T-helper 2 cell treated with Interferon-gamma antibody and Interleukin-4, amounts not matched to agents 100 ng/mL and 5 ng/mL, for 36 hours (primary cell): ENCODE data around the gene UCMA. TPM values are rescaled to one million over a fixed set of nuclear protein-coding genes. Genes with fewer than 3 reads are reported as not detected.
"Not testable (repeated sequence)": the region's sequence is repeated elsewhere in the genome, so short reads cannot be mapped to it uniquely, and the experiment has no call there.

ENCODE experiments used
- intact Hi-C: fragments of 100-400 bp; cut with micrococcal nuclease; formaldehyde crosslinking; loops from one replicate; pipeline ENCODE4 v1.15.1; 2023
- total RNA-seq: library from RNA; stranded (reverse); gene quantifications from 2 replicates; pipeline ENCODE4 v1.2.3, GENCODE V29; 2022

The UCMA gene, protein sequence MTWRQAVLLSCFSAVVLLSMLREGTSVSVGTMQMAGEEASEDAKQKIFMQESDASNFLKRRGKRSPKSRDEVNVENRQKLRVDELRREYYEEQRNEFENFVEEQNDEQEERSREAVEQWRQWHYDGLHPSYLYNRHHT
- not detected in 2 replicates for total RNA-seq

DNA sequence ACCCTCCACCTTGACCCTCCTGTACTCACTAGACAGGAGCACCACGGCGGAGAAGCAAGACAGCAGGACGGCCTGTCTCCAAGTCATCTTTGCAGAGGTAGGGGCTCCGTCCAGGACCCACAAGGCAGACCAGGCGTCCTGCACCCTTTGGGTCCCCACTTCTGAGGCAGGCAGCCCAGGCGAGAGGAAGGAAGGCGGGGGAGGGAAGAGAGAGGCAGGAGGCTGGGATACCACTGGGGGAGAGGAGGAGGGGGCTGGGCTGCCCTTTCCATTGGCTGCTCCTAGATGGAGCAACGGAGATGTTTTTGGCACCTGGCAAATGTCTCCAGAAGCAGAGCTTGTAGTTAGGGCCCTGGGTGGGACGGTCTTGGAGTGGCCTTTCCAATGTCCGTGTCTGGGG, at the start of gene UCMA:
TSS of gene UCMA (minus strand) at position 203 of the 400 bp plus-strand sequence. CDS start at position 87, 116 bp downstream.
- intact Hi-C loops: no loop called here

DNA sequence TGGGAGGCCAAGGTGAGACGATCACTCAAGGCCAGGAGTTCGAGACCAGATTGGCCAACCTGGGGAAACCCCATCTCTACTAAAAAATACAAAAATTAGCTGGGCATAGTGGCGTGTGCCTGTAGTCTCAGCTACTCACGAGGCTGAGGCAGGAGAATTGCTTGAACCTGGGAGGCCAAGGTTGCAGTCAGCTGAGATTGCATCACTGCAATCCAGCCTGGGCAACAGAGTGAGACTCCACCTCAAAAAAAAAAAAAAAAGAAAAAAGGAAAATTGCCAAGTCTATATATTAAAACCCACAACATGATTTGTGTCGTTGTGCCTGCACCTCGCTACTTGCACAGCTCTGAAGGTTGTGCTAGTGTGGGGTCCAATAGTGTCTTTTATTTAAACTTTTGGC, 48.2 kb upstream of the UCMA start:
- intact Hi-C loops: not testable (repeated sequence)

- intact Hi-C loops: no loop called here
Observed at GRCh38 chr10:13276749-13277365, 42.7 kb upstream of the UCMA start.

GRCh38 chr10:13276146-13276545, 42.0 kb upstream of the UCMA start:
- intact Hi-C loops: not testable (repeated sequence)

DNA sequence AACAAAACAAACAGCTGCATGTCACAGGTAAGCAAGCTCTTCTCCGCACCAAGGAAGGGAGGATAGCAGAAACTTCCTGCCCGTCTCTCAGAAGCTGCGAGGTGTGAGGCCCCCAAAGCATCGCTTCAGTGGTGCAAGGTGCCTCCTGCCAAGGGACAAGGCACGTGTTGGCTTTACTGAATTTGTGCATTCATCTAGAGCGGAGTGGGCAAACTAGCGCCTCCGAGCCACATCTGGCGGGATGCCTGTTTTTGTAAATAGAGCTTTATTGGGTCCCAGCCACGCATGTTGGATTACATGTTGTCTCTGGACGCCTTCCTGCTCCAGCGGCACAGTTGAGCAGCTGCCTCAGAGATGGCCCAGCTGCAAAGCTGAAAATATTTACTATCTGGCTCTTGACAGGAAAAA, 38.0 kb upstream of the UCMA start:
- intact Hi-C loops: no loop called here

- intact Hi-C loops: loop anchor here (1.0 kb wide), 1 partner anchor 31 kb away; no protein-coding TSS in a partner anchor
Observed at GRCh38 chr10:13271552-13272163, 37.5 kb upstream of the UCMA start.

DNA sequence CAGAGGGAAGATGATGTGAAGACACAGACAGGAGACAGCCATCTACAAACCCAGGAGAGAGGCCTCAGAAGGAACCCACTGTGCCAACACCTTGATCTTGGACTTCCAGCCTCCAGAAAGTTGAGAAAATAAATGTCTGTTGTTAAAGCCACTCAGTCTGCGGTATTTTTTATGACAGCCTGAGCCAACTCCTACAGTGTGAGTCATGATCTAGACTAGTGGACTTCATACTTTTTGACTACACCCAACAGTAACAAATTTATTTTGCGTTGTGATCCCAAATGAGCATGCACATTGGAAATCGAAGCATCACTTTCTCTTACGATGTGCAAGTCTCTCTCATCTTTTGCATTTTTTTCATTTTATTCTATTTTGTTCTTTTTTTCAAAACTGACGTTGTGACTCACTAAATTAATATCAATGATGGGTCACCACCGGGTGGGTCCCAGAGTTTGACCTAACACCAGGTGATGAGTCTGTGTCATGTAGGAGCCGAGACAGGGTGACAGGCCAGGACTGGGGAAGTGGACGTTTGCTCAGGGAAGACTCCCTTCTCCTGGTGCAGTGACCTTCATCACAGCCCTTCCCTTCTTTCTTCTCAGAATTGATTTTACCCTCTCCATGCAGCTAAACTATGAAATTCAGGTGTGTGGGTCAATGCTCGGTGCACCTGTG, 36.8 kb upstream of the UCMA start:
- intact Hi-C loops: loop anchor here (1.0 kb wide), 1 partner anchor 31 kb away; no protein-coding TSS in a partner anchor

GRCh38 chr10:13268841-13269240, 34.7 kb upstream of the UCMA start:
- intact Hi-C loops: no loop called here

DNA sequence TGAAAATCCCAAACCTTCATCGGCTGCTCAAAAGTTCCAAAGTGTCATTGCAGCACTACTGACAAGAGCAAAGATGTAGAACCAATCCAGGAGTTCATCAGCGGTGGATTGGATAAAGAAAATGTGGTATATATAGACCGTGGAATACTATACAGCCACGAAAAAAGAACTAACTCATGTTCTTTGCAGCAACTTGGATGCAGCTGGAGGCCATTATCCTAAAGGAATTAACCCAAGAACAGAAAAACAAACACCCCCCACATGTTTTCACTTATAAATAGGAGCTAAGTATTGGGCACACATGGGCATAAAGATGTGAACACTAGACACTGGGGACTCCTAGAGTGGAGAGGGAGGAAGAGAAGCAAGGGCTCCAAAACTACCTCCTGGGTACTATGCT, 34.1 kb upstream of the UCMA start:
- intact Hi-C loops: no loop called here

GRCh38 chr10:13263591-13263990, 29.4 kb upstream of the UCMA start:
- intact Hi-C loops: no loop called here

DNA sequence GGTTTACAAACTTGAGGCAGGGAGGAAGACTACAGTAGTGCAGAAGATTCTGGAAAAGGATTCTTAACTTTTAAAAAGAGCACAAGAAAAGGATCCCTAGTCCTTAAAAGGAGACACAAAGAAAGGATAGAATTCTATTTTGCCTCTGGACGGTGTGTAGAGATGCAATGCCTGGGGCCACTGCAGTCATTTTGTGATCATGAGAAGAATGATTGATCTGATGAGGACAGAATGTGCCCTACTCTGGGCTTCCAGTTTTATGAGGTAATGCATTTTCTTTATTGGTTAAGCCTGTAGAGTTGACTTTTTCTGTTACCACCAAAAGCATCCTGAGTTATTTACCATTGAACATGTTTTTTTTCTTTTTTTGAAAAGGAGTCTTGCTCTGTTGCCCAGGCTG, 28.3 kb upstream of the UCMA start:
- intact Hi-C loops: no loop called here

DNA sequence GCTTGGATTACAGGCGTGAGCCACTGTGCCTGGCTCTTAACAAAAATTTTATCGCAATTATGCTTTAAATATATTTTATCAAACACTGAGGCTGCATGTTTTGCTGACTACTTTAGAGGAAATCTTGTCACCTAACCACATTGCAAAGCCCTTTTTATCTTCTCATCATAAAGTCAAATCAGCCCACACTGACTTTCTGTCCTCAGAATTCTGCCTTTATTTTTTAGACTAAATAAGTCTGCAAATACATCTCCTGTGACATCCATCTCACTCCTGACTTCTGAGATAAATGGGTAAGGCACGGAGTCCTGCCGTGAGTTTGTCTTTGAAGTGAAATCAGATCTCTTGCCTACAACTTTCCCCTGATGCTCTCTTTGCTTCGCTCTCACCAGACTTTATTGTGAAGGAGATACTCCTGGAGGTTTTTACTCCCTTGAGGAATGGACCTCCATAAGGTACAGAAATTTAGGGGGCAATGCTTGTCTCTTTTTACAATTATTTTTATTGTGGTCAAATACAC, 23.5 kb upstream of the UCMA start:
- intact Hi-C loops: no loop called here

DNA sequence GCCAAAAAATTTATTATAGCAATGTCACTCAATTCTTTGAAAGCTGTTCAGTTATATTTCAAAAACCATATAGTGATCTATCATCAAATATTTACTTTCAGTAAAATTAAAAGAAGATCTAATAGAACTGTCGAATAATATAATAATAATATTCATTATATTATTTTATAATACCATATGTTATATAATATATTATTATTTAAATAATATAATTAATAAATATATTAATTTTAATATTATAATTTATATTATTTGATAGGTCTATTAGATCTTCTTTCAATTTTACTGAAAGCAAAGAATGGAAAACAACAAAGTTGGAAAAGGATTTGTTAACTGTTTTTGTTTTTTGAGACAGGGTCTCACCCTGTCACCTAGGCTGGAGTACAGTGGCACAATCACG, 22.5 kb upstream of the UCMA start:
- intact Hi-C loops: no loop called here

DNA sequence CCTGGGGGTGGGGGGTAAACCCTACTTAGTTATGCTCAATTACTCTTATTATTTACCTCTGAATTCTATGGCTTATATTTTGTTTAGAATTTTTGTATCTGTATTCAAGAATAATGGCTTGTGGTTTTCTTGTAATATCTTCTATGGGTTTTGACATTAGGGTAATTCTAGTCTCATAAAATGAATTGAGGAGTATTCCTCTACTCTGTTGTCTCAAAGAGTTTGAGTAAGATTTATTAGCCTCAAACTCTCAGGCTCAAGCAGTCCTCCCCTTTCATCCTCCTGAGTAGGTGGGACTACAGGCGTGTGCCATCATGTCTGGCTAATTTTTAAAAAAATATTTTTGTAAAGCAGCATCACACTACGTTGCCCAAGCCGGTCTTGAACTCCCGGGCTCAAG, 19.6 kb upstream of the UCMA start:
- intact Hi-C loops: no loop called here

- intact Hi-C loops: no loop called here
Observed at GRCh38 chr10:13247784-13248183, 13.6 kb upstream of the UCMA start.

DNA sequence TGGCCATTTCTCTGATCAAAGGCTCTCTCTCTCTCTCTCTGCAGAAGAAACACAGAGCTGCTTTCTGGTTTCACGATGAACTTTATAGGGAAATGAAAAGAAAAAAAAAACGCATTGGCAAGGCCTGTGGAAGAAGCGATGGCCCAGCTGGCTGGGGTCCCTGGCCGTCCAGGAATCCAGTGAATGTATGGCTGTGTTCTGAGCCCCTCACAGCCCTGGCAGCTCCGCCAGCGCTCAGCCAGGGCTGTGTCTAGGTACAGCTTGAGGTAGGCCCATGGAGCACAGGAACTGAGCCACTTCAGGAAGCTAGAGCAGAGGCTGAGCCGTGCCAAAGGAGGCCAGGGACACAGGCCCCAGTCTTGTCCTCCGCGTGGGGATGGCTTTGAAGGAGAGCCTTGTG, 13.1 kb upstream of the UCMA start:
- intact Hi-C loops: no loop called here

DNA sequence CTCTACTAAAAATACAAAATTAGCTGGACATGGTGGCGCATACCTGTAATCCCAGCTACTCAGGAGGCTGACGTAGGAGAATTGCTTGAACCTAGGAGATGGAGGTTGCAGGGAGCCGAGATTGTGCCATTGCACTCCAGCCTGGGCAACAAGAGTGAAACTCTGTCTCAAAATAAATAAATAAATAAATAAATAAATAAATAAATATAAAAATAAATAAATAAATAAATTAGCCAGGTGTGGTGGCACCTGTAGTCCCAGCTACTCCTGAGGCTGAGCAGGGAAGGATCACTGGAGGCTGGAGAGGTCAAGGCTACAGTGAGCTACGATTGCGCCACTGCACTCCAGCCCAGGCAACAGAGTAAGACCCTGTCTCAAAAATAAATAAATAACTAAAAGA, 8.1 kb upstream of the UCMA start:
- intact Hi-C loops: not testable (repeated sequence)

GRCh38 chr10:13241613-13242012, 7.4 kb upstream of the UCMA start:
- intact Hi-C loops: no loop called here

DNA sequence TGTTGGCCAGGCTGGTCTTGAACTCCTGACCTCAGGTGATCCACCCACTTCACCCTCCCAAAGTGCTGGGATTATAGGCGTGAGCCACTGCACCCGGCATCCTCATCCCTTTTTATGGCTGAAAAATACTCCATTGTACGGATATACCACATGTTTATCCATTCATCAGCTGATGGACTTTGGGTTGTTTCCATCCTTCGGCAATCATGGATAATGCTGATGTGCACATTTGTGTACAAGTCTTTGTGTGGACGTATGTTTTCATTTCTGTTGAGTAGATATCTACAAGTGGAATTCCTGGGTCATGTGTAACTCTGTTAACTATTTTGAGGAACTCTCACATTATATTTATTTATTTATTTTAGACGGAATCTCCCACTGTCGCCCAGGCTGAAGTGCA, 5.7 kb upstream of the UCMA start:
- intact Hi-C loops: no loop called here

DNA sequence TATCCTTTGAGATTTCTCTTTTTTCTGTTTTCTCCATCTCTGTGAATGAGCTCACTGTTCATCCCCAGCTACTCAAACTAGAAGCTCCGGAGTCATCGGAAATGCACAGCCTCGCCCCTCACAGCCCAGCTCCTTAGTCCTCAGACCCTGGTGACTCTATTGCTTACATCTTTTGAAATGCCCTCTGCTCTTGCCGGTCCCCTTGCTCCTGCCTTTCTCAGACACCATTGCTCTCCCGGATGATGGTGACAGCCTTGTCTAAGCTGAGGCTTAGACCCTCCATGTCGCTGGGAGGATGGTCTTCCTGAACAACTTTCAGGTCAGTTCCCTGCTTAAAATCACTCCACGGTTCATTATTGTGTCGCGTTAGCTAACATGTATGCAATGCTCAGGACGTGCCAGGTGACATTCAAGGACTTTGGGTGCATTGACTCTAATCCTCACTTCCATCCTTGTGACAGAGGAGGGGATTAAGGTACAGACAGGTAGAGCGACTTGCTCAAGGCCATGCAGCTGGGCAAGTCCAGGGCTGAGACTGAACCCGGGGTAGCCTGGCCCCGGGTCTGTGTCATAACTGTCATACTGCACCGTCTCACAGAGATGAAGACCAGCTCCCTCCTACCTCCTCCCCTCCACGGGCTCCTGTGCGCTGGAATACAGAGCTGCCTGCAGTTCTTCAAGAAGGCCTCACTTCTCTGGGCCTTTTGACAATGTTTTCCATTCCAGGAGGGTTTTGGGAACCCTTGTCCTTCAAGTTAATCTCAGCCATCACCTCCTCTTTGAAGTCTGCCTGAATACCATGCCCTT, 4.3 kb upstream of the UCMA start:
- intact Hi-C loops: no loop called here

DNA sequence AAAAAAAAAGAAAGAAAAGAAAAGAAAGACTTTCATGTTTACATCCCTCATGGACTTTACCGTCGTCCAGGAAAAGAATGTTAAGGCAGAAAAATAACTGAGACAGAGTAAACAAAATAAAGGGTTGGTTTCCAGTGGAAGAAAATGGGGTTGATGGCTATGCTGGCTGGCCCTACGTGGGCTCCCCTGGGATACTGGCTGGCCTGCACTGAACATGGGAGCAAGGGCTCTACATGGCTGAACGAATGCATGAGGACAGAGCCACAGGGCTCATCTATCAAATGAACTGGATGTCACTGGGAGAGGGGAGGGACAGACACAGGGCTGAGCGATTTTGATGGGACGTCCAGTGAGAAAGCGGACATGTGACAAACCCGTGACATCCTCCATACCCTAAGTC, 2.5 kb upstream of the UCMA start:
- intact Hi-C loops: no loop called here
